ENCODE data around the gene OGFOD1. TPM values are rescaled to one million over a fixed set of nuclear protein-coding genes. Genes with fewer than 3 reads are reported as not detected.
A peak's percentile ranks its signal among the peaks of the same experiment; 100 is the strongest.

Gene OGFOD1
- total RNA-seq, 1 donor from 2014 or later = 50.6 TPM

- peak overlapping the region; percentile 98 for H3K4me3 Mint-ChIP-seq (ENCODE audit: unreplicated experiment)
- H3K36me3 Mint-ChIP-seq (ENCODE audit: unreplicated experiment) = peaks cover 26% of the 10 kb centered on the region
- no peak for DNase-seq (ENCODE audit: extremely low spot score, unreplicated experiment)
- TF ChIP-seq CTCF (IDR thresholded peaks at IDR 0.05) = no peak
- peak overlapping the region; percentile 96 for H3K27ac Mint-ChIP-seq (ENCODE audit: unreplicated experiment)
- H3K9me3 Mint-ChIP-seq (ENCODE audit: unreplicated experiment) = no peaks in the 10 kb centered on the region
- H3K4me1 Mint-ChIP-seq (ENCODE audit: unreplicated experiment) = peaks cover 41% of the 10 kb centered on the region
- no peaks in the 10 kb centered on the region for H3K27me3 Mint-ChIP-seq (ENCODE audit: unreplicated experiment)
These were observed 667 bp downstream of the OGFOD1 start for GRCh38 chr16:56451753-56452689.

- H3K27ac Mint-ChIP-seq (ENCODE audit: unreplicated experiment) = peak overlapping the region; percentile 12
- H3K36me3 Mint-ChIP-seq (ENCODE audit: unreplicated experiment) = peaks cover 53% of the 10 kb centered on the region
- no peaks in the 10 kb centered on the region for H3K27me3 Mint-ChIP-seq (ENCODE audit: unreplicated experiment)
- no peak for DNase-seq (ENCODE audit: extremely low spot score, unreplicated experiment)
- no peak overlapping the region for H3K4me3 Mint-ChIP-seq (ENCODE audit: unreplicated experiment)
- no peak for TF ChIP-seq CTCF (IDR thresholded peaks at IDR 0.05)
- peaks cover 5% of the 10 kb centered on the region for H3K4me1 Mint-ChIP-seq (ENCODE audit: unreplicated experiment)
- no peaks in the 10 kb centered on the region for H3K9me3 Mint-ChIP-seq (ENCODE audit: unreplicated experiment)
These were observed 6.6 kb downstream of the OGFOD1 start for GRCh38 chr16:56457927-56458470.

- H3K36me3 Mint-ChIP-seq (ENCODE audit: unreplicated experiment) = peaks cover 53% of the 10 kb centered on the region
- TF ChIP-seq CTCF (IDR thresholded peaks at IDR 0.05) = no peak
- DNase-seq (ENCODE audit: extremely low spot score, unreplicated experiment) = no peak
- no peaks in the 10 kb centered on the region for H3K27me3 Mint-ChIP-seq (ENCODE audit: unreplicated experiment)
- H3K9me3 Mint-ChIP-seq (ENCODE audit: unreplicated experiment) = no peaks in the 10 kb centered on the region
- no peak overlapping the region for H3K27ac Mint-ChIP-seq (ENCODE audit: unreplicated experiment)
- H3K4me3 Mint-ChIP-seq (ENCODE audit: unreplicated experiment) = no peak overlapping the region
- H3K4me1 Mint-ChIP-seq (ENCODE audit: unreplicated experiment) = peaks cover 2% of the 10 kb centered on the region
These were observed 8.7 kb downstream of the OGFOD1 start for GRCh38 chr16:56460101-56460500.

GRCh38 chr16:56462064-56462796, 10.9 kb downstream of the OGFOD1 start:
- DNase-seq (ENCODE audit: extremely low spot score, unreplicated experiment) = no peak
- Mint-ChIP-seq H3K9me3 (ENCODE audit: unreplicated experiment) (no peaks in the 10 kb centered on the region), H3K27ac (ENCODE audit: unreplicated experiment) (no peak overlapping the region), H3K4me1 (ENCODE audit: unreplicated experiment) (no peaks in the 10 kb centered on the region), H3K27me3 (ENCODE audit: unreplicated experiment) (no peaks in the 10 kb centered on the region), H3K36me3 (ENCODE audit: unreplicated experiment) (peaks cover 57% of the 10 kb centered on the region), H3K4me3 (ENCODE audit: unreplicated experiment) (no peak overlapping the region)
- no peak for TF ChIP-seq CTCF (IDR thresholded peaks at IDR 0.05)

- H3K4me3 Mint-ChIP-seq (ENCODE audit: unreplicated experiment) = no peak overlapping the region
- H3K4me1 Mint-ChIP-seq (ENCODE audit: unreplicated experiment) = no peaks in the 10 kb centered on the region
- no peaks in the 10 kb centered on the region for H3K27me3 Mint-ChIP-seq (ENCODE audit: unreplicated experiment)
- peaks cover 55% of the 10 kb centered on the region for H3K36me3 Mint-ChIP-seq (ENCODE audit: unreplicated experiment)
- TF ChIP-seq CTCF (IDR thresholded peaks at IDR 0.05) = no peak
- no peaks in the 10 kb centered on the region for H3K9me3 Mint-ChIP-seq (ENCODE audit: unreplicated experiment)
- no peak overlapping the region for H3K27ac Mint-ChIP-seq (ENCODE audit: unreplicated experiment)
- no peak for DNase-seq (ENCODE audit: extremely low spot score, unreplicated experiment)
These were observed 11.8 kb downstream of the OGFOD1 start for GRCh38 chr16:56463153-56463552.
